Measurements from ENCODE around the gene APOA4.

The APOA4 gene

GRCh38 chr11:116771935-116772334 lies 51.2 kb downstream of the APOA4 start:
- DNase-seq (ENCODE audit: low spot score) = no peak

More at GRCh38 chr11:116771935-116772334, 51.2 kb downstream of the APOA4 start:
- TF ChIP-seq CTCF (IDR thresholded peaks at IDR 0.05; ENCODE audit: extremely low read depth, insufficient read depth, missing control alignments) = no peak
- in situ Hi-C loops (cut with MboI; ENCODE audit: low pct_unique_long_range_greater_than_20kb, low sequenced_read_pairs, unreplicated experiment) = no loop called here

All from GM13977 (cell line).